Measurements from ENCODE around the gene NPR1. TPM values are rescaled to one million over a fixed set of nuclear protein-coding genes. Genes with fewer than 3 reads are reported as not detected.
A peak's percentile ranks its signal among the peaks of the same experiment; 100 is the strongest.
"Not testable (repeated sequence)": the region's sequence is repeated elsewhere in the genome, so short reads cannot be mapped to it uniquely, and the experiment has no call there.

NPR1 gene
- total RNA-seq, 4 donors from 2014 or later = 24.9 to 67.1 (median 49.8) TPM

- Histone ChIP-seq H3K27me3 (no peaks in the 10 kb centered on the region), H3K4me1 (peaks cover 33 to 38% (median 36%) of the 10 kb centered on the region in 4 donors), H3K9me3 (no peaks in the 10 kb centered on the region), H3K27ac (replicated peaks in 1 of 4) (peak overlapping the region; percentile 89 to 95 (median 89)), H3K36me3 (no peaks in the 10 kb centered on the region), H3K4me3 (peak overlapping the region; percentile 15 to 29 (median 26))
- peak; percentile 93 for DNase-seq (ENCODE audit: extremely low spot score)
- TF ChIP-seq, protein P1, sequence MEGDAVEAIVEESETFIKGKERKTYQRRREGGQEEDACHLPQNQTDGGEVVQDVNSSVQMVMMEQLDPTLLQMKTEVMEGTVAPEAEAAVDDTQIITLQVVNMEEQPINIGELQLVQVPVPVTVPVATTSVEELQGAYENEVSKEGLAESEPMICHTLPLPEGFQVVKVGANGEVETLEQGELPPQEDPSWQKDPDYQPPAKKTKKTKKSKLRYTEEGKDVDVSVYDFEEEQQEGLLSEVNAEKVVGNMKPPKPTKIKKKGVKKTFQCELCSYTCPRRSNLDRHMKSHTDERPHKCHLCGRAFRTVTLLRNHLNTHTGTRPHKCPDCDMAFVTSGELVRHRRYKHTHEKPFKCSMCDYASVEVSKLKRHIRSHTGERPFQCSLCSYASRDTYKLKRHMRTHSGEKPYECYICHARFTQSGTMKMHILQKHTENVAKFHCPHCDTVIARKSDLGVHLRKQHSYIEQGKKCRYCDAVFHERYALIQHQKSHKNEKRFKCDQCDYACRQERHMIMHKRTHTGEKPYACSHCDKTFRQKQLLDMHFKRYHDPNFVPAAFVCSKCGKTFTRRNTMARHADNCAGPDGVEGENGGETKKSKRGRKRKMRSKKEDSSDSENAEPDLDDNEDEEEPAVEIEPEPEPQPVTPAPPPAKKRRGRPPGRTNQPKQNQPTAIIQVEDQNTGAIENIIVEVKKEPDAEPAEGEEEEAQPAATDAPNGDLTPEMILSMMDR (IDR thresholded peaks at IDR 0.05) = no peak
- TF ChIP-seq EP300 (IDR thresholded peaks at IDR 0.05) = no peak
- TF ChIP-seq POLR2A (IDR thresholded peaks at IDR 0.05; ENCODE audit: low read depth) = no peak
- peak; percentile 59 to 60 for TF ChIP-seq POLR2AphosphoS5 (IDR thresholded peaks at IDR 0.05)
- intact Hi-C loops (cut with DNase I) = no loop called here
- 25% methylated on average over 22 of the region's 29 CpGs for WGBS
Observed at GRCh38 chr1:153698020-153698922, 19.8 kb downstream of the NPR1 start.

DNA sequence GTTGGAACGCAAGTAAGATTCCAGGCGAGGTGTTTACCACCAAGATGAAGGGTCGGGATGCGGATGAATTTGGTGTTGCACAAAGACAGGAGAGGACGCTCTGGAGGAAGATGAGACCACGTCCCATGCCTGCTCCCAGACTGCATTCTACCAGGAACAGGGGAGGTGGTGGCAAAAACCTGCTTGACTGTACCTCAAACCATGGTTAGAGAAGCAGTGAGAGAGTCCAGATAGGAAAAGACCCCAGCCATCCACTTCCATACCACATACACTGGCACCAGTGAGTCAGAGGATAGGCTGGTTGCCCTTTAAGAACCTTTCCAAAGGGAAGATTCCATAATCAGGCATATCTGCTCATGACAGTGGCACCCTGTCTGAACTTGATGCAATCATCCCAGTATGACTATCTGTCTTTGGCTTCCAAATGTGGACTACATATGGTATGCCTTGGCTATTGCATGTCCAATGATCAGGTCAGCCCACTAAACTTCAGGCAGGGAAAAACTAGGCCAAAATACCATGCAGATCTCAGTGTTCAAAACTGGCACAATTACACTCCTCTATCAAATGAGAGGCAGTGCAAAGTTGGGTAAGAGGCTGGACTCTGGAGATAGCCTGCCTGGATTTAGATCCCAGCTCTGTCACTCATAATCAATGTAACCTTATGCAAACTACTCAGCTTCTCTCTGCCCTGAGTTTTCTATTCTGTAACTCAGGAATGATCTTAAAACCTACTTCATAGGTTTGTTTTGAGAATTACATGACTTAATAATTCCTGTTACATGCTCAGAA lies 20.6 kb downstream of the NPR1 start:
- no peaks in the 10 kb centered on the region for H3K27me3 ChIP-seq
- no peak overlapping the region for H3K4me3 ChIP-seq
- H3K9me3 ChIP-seq = no peaks in the 10 kb centered on the region
- H3K36me3 ChIP-seq = no peaks in the 10 kb centered on the region
- WGBS = 61% methylated on average over 6 of the region's 6 CpGs
- peak overlapping the region; percentile 89 to 95 (median 89) for H3K27ac ChIP-seq (replicated peaks in 1 of 4)
- no peak for DNase-seq (ENCODE audit: extremely low spot score)
- H3K4me1 ChIP-seq = peaks cover 33 to 38% (median 36%) of the 10 kb centered on the region in 4 donors
- peak; percentile 7 to 36 for TF ChIP-seq POLR2AphosphoS5 (IDR thresholded peaks at IDR 0.05)
- TF ChIP-seq, protein P1 (IDR thresholded peaks at IDR 0.05) = no peak
- intact Hi-C loops (cut with DNase I) = no loop called here

GRCh38 chr1:153699768-153700167 lies 21.3 kb downstream of the NPR1 start:
- 91% methylated on average over 6 of the region's 6 CpGs for WGBS
- no peak overlapping the region for H3K4me3 ChIP-seq
- H3K4me1 ChIP-seq = peaks cover 33 to 38% (median 36%) of the 10 kb centered on the region in 4 donors
- intact Hi-C loops (cut with DNase I) = no loop called here
- H3K9me3 ChIP-seq = no peaks in the 10 kb centered on the region
- DNase-seq (ENCODE audit: extremely low spot score) = no peak
- no peaks in the 10 kb centered on the region for H3K36me3 ChIP-seq
- TF ChIP-seq EP300 (IDR thresholded peaks at IDR 0.05) = no peak
- TF ChIP-seq, protein P1 (IDR thresholded peaks at IDR 0.05) = no peak
- no peak for TF ChIP-seq POLR2AphosphoS5 (IDR thresholded peaks at IDR 0.05)
- TF ChIP-seq POLR2A (IDR thresholded peaks at IDR 0.05; ENCODE audit: low read depth) = no peak
- H3K27ac ChIP-seq (replicated peaks in 1 of 4) = peak overlapping the region in 3 of 4 donors; percentile 89 to 95 (median 89)
- no peaks in the 10 kb centered on the region for H3K27me3 ChIP-seq

GRCh38 chr1:153705484-153705883 lies 27.0 kb downstream of the NPR1 start:
- 95% methylated on average over 9 of the region's 9 CpGs for WGBS
- intact Hi-C loops (cut with DNase I) = no loop called here
- no peaks in the 10 kb centered on the region for H3K4me1 ChIP-seq
- H3K36me3 ChIP-seq = no peaks in the 10 kb centered on the region
- H3K9me3 ChIP-seq = no peaks in the 10 kb centered on the region
- no peak for TF ChIP-seq EP300 (IDR thresholded peaks at IDR 0.05)
- H3K27me3 ChIP-seq = no peaks in the 10 kb centered on the region
- H3K27ac ChIP-seq (replicated peaks in 1 of 4) = no peak overlapping the region
- no peak for DNase-seq (ENCODE audit: extremely low spot score)
- no peak overlapping the region for H3K4me3 ChIP-seq

DNA sequence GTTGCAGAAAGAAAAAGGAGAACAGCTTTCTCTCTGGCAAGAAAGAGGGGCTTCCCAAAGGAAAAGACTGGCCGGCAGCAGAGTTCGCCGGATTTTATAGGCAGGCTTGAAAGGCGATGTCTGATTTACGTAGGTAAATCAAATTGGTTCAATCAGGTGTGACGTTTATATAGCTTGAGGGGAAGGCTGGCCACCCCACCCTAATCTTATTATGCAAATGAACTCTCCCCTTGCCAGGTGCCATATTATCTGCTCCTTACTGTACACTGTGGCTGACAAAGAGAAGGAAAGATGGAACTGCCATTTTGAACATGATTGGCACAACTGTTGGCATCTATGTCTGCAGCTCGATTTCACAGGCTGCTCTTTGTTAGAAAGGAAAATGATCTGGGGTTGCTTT lies 32.5 kb downstream of the NPR1 start:
- Histone ChIP-seq H3K4me3 (no peak overlapping the region), H3K4me1 (no peaks in the 10 kb centered on the region), H3K9me3 (no peaks in the 10 kb centered on the region), H3K36me3 (no peaks in the 10 kb centered on the region), H3K27me3 (no peaks in the 10 kb centered on the region), H3K27ac (replicated peaks in 1 of 4) (no peak overlapping the region)
- 77% methylated on average over 7 of the region's 7 CpGs for WGBS
- TF ChIP-seq, protein P1 (IDR thresholded peaks at IDR 0.05) = no peak
- TF ChIP-seq POLR2A (IDR thresholded peaks at IDR 0.05; ENCODE audit: low read depth) (no peak), POLR2AphosphoS5 (IDR thresholded peaks at IDR 0.05) (no peak)
- DNase-seq (ENCODE audit: extremely low spot score) = no peak
- intact Hi-C loops (cut with DNase I) = no loop called here

GRCh38 chr1:153716211-153716610 lies 37.7 kb downstream of the NPR1 start:
- H3K4me3 ChIP-seq; H3K36me3 ChIP-seq; H3K9me3 ChIP-seq; intact Hi-C loops (cut with DNase I); H3K27me3 ChIP-seq; DNase-seq (ENCODE audit: extremely low spot score); H3K4me1 ChIP-seq; H3K27ac ChIP-seq (replicated peaks in 1 of 4): not testable (repeated sequence)
- 88% methylated on average over 5 of the region's 5 CpGs for WGBS
